Thymus (tissue), 11 donors: Measurements from ENCODE around the gene UPF2. TPM values are rescaled to one million over a fixed set of nuclear protein-coding genes. Genes with fewer than 3 reads are reported as not detected.
A peak's percentile ranks its signal among the peaks of the same experiment; 100 is the strongest.
"Not testable (repeated sequence)": the region's sequence is repeated elsewhere in the genome, so short reads cannot be mapped to it uniquely, and the experiment has no call there.

ENCODE experiments used
- DNase-seq, 9 donors: peaks; one replicate each; pipeline ENCODE4 v3.0.0-alpha.2; 2013; ENCODE audit warnings: low spot score in 9 of 9, low read depth in 6 of 9, missing footprints in 1 of 9
- H3K27ac ChIP-seq, 2 donors: one replicate each; pipeline ENCODE4 v1.5.1; 2013; ENCODE audit warnings: control low read depth in 1 of 2, low read depth in 1 of 2, low read length in 1 of 2, mild to moderate bottlenecking in 1 of 2, moderate library complexity in 1 of 2
- H3K27me3 ChIP-seq, 2 donors: one replicate each; pipeline ENCODE4 v1.5.1; 2013; ENCODE audit warnings: low read length in 1 of 2; ENCODE audit not compliant: control insufficient read depth in 2 of 2, insufficient read depth in 1 of 2
- H3K36me3 ChIP-seq, 2 donors: one replicate each; pipeline ENCODE4 v1.5.1; 2013; ENCODE audit warnings: low read length in 1 of 2, mild to moderate bottlenecking in 1 of 2, moderate library complexity in 1 of 2; ENCODE audit not compliant: control insufficient read depth in 2 of 2, insufficient read depth in 2 of 2
- H3K4me1 ChIP-seq, 2 donors: one replicate each; pipeline ENCODE4 v1.5.1; 2013; ENCODE audit warnings: low read length in 2 of 2; ENCODE audit not compliant: control insufficient read depth in 2 of 2, insufficient read depth in 2 of 2
- H3K4me3 ChIP-seq, 2 donors: one replicate each; pipeline ENCODE4 v1.5.1; 2013; ENCODE audit warnings: low read length in 2 of 2, control low read depth in 1 of 2, mild to moderate bottlenecking in 1 of 2
- H3K9me3 ChIP-seq, 2 donors: one replicate each; pipeline ENCODE4 v1.5.1; 2013; ENCODE audit warnings: low read length in 1 of 2, mild to moderate bottlenecking in 1 of 2; ENCODE audit not compliant: control insufficient read depth in 2 of 2, insufficient read depth in 1 of 2
- WGBS: extraction: QIAGEN DNeasy Blood & Tissue Kit; methylation state at CpG from one replicate; pipeline ENCODE4 v1.1.7; 2013; 5-methylcytosine and 5-hydroxymethylcytosine counted together
- polyA plus RNA-seq: library from polyadenylated mRNA; stranded (reverse); fragments of 200-250 nt; gene quantifications from one replicate; pipeline ENCODE4 v1.2.3, GENCODE V29; 2013
- total RNA-seq: library from RNA; stranded (reverse); fragments of 120-200 nt; gene quantifications from one replicate; pipeline ENCODE4 v1.2.4, GENCODE V29; 2013
- donor health status: healthy.

UPF2 gene
- total and polyA plus RNA-seq, 2 donors: 13.7 to 22.7 TPM

- Histone ChIP-seq H3K9me3 (no peaks in the 10 kb centered on the region), H3K27me3 (no peaks in the 10 kb centered on the region), H3K4me1 (no peaks in the 10 kb centered on the region), H3K27ac (no peak overlapping the region), H3K4me3 (no peak overlapping the region), H3K36me3 (peaks cover 7 to 21% of the 10 kb centered on the region in 2 donors)
- DNase-seq: no peak
- WGBS: 92% methylated on average over 2 of the region's 2 CpGs
Observed at GRCh38 chr10:12020574-12020973, 22.0 kb downstream of the UPF2 start.

GRCh38 chr10:12019283-12019971, 23.2 kb downstream of the UPF2 start:
- Histone ChIP-seq H3K27ac (no peak overlapping the region), H3K27me3 (no peaks in the 10 kb centered on the region), H3K9me3 (no peaks in the 10 kb centered on the region), H3K4me1 (no peaks in the 10 kb centered on the region), H3K36me3 (peaks cover 4 to 12% of the 10 kb centered on the region in 2 donors), H3K4me3 (no peak overlapping the region)
- DNase-seq: no peak
- WGBS: 97% methylated on average over 9 of the region's 9 CpGs

GRCh38 chr10:12018438-12019282, 23.9 kb downstream of the UPF2 start:
- H3K27ac ChIP-seq: no peak overlapping the region
- H3K4me3 ChIP-seq: no peak overlapping the region
- DNase-seq: no peak
- 91% methylated on average over 6 of the region's 6 CpGs for WGBS
- H3K27me3 ChIP-seq: no peaks in the 10 kb centered on the region
- H3K9me3 ChIP-seq: no peaks in the 10 kb centered on the region
- no peaks in the 10 kb centered on the region for H3K4me1 ChIP-seq
- peaks cover 4 to 11% of the 10 kb centered on the region in 2 donors for H3K36me3 ChIP-seq

GRCh38 chr10:12013926-12014325, 28.7 kb downstream of the UPF2 start:
- WGBS: 98% methylated on average over 1 of the region's 1 CpG
- H3K9me3 ChIP-seq: peaks cover 3 to 6% of the 10 kb centered on the region in 2 donors
- no peaks in the 10 kb centered on the region for H3K27me3 ChIP-seq
- no peak overlapping the region for H3K27ac ChIP-seq
- no peak for DNase-seq
- peaks cover 30 to 32% of the 10 kb centered on the region in 2 donors for H3K36me3 ChIP-seq
- H3K4me3 ChIP-seq: no peak overlapping the region
- H3K4me1 ChIP-seq: no peaks in the 10 kb centered on the region

GRCh38 chr10:12013391-12013790, 29.2 kb downstream of the UPF2 start:
- over 99% methylated on average over 6 of the region's 6 CpGs for WGBS
- not testable (repeated sequence) for H3K9me3 ChIP-seq, H3K27ac ChIP-seq, DNase-seq, H3K27me3 ChIP-seq, H3K4me3 ChIP-seq, H3K4me1 ChIP-seq
- peaks cover 32 to 33% of the 10 kb centered on the region in 2 donors for H3K36me3 ChIP-seq

- DNase-seq: no peak
- 99% methylated on average over 4 of the region's 4 CpGs for WGBS
Observed at GRCh38 chr10:12010353-12010752, 32.3 kb downstream of the UPF2 start.

GRCh38 chr10:12008842-12009241, 33.8 kb downstream of the UPF2 start:
- H3K27me3 ChIP-seq, H3K9me3 ChIP-seq, H3K4me1 ChIP-seq, H3K4me3 ChIP-seq, DNase-seq, H3K27ac ChIP-seq: not testable (repeated sequence)
- peaks cover 38 to 46% of the 10 kb centered on the region in 2 donors for H3K36me3 ChIP-seq

More at GRCh38 chr10:12010353-12010752, 32.3 kb downstream of the UPF2 start:
- Histone ChIP-seq H3K4me1 (no peaks in the 10 kb centered on the region), H3K4me3 (no peak overlapping the region), H3K27me3 (no peaks in the 10 kb centered on the region), H3K36me3 (peaks cover 36 to 42% of the 10 kb centered on the region in 2 donors), H3K27ac (no peak overlapping the region), H3K9me3 (peaks cover 3 to 6% of the 10 kb centered on the region in 2 donors)

GRCh38 chr10:12006671-12007070, 35.9 kb downstream of the UPF2 start:
- H3K4me3 ChIP-seq: no peak overlapping the region
- H3K9me3 ChIP-seq: peaks cover 3 to 6% of the 10 kb centered on the region in 2 donors
- no peaks in the 10 kb centered on the region for H3K27me3 ChIP-seq
- no peak overlapping the region for H3K27ac ChIP-seq
- H3K36me3 ChIP-seq: peaks cover 40 to 41% of the 10 kb centered on the region in 2 donors
- no peaks in the 10 kb centered on the region for H3K4me1 ChIP-seq
- WGBS: 98% methylated on average over 4 of the region's 4 CpGs
- DNase-seq: no peak

- H3K27me3 ChIP-seq: no peaks in the 10 kb centered on the region
- 57% methylated on average over 6 of the region's 6 CpGs for WGBS
- no peak for DNase-seq
- H3K9me3 ChIP-seq: no peaks in the 10 kb centered on the region
- peaks cover 19 to 47% of the 10 kb centered on the region in 2 donors for H3K36me3 ChIP-seq
- no peak overlapping the region for H3K4me3 ChIP-seq
- H3K4me1 ChIP-seq: peaks cover 0 to 4% of the 10 kb centered on the region in 2 donors
- peak overlapping the region; percentile 10 to 42 for H3K27ac ChIP-seq
Observed at GRCh38 chr10:11993834-11994468, 48.7 kb downstream of the UPF2 start.
